Measurements from ENCODE around the gene ZNF783.
A peak's percentile ranks its signal among the peaks of the same experiment; 100 is the strongest.

Gene ZNF783

DNA sequence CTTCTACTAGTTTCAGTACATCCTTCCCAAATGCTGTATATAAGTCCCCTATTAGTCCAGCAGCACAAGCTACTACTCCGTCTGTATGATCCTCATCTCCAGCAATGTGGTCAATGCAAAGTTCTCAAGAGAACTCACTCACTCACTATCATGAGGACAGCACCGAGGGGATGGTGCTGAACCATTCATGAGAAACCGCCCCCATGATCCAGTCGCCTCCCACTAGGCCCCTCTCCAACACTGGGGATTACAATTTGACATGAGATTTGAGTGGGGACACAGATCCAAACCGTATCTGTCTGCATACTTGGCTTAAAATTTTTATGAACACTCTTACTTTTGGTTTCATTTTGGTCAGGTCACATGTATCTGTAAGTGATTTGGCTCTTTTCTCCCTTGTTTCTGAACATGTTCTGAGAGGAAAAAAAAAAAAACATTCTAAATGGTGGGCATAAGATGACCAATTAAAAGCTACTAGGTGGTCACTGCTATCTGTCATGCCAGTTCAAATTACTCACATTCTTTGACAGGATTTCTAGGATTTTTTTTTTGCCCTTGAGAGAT, 60.1 kb downstream of the ZNF783 start:
- Histone ChIP-seq H3K4me3 (ENCODE audit: low read depth, low read length) (no peak overlapping the region), H2BK120ac (ENCODE audit: insufficient read depth, low read length, poor library complexity) (no peak overlapping the region), H4K8ac (ENCODE audit: low read depth, low read length) (no peak overlapping the region), H2AFZ (ENCODE audit: insufficient read depth, low read length, poor library complexity) (no peak overlapping the region), H4K91ac (ENCODE audit: low read depth, low read length) (no peak overlapping the region), H3K18ac (ENCODE audit: low read length) (no peak overlapping the region), H4K12ac (ENCODE audit: low read depth, low read length) (no peak overlapping the region), H3K27ac (ENCODE audit: low read depth, low read length) (no peak overlapping the region), H3K4me1 (ENCODE audit: control insufficient read depth in 1 of 2, insufficient read depth in 2 of 2, low read length in 2 of 2) (no peaks in the 10 kb centered on the region), H3K14ac (ENCODE audit: low read length) (no peak overlapping the region), H2BK12ac (ENCODE audit: low read length) (no peak overlapping the region), H2BK5ac (ENCODE audit: low read depth, low read length, poor library complexity) (no peak overlapping the region), H3K4me2 (ENCODE audit: low read length) (no peak overlapping the region), H2AK5ac (ENCODE audit: low read length) (no peak overlapping the region), H3K79me1 (ENCODE audit: low read length) (no peaks in the 10 kb centered on the region), H3K36me3 (ENCODE audit: control insufficient read depth in 1 of 2, insufficient read depth in 2 of 2, low read length in 2 of 2) (no peaks in the 10 kb centered on the region), H3K27me3 (ENCODE audit: insufficient read depth, low read length) (no peaks in the 10 kb centered on the region), H3K79me2 (ENCODE audit: control insufficient read depth, insufficient read depth, low read length, poor library complexity) (no peaks in the 10 kb centered on the region), H3K9ac (ENCODE audit: low read length) (no peak overlapping the region), H3K9me3 (ENCODE audit: insufficient read depth, low read depth, low read length) (no peaks in the 10 kb centered on the region), H3K4ac (ENCODE audit: low read depth, low read length) (no peak overlapping the region), H3K23ac (ENCODE audit: low read length) (no peak overlapping the region)
- no CpG with 5 or more reads among the region's 5 CpGs for WGBS (ENCODE audit: extremely low coverage, insufficient coverage, insufficient read length)
- DNase-seq, result peak in 1 of 2 donors; percentile 4

DNA sequence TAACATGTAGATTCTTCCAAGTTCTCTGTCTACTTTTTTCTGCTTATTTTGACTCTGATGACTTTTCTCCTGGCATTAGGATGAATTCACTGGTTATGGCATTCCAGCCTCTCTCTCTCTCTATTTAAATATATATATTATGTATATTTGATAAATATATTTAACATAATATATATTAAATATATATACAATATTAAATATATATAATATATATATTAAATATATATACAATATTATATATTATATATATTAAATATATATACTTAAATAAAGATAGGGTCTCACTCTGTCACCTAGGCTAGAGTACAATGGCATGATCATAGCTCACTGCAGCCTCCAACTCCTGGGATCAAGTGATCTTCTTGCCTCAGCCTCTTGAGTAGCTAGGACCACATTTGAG, 60.7 kb downstream of the ZNF783 start:
- Histone ChIP-seq H4K91ac (ENCODE audit: low read depth, low read length) (no peak overlapping the region), H2AFZ (ENCODE audit: insufficient read depth, low read length, poor library complexity) (no peak overlapping the region), H2BK120ac (ENCODE audit: insufficient read depth, low read length, poor library complexity) (no peak overlapping the region), H2AK5ac (ENCODE audit: low read length) (no peak overlapping the region), H3K4ac (ENCODE audit: low read depth, low read length) (no peak overlapping the region), H2BK5ac (ENCODE audit: low read depth, low read length, poor library complexity) (no peak overlapping the region), H3K79me1 (ENCODE audit: low read length) (no peaks in the 10 kb centered on the region), H3K79me2 (ENCODE audit: control insufficient read depth, insufficient read depth, low read length, poor library complexity) (no peaks in the 10 kb centered on the region), H4K8ac (ENCODE audit: low read depth, low read length) (no peak overlapping the region), H3K14ac (ENCODE audit: low read length) (no peak overlapping the region), H3K23ac (ENCODE audit: low read length) (no peak overlapping the region), H3K18ac (ENCODE audit: low read length) (no peak overlapping the region), H3K9me3 (ENCODE audit: insufficient read depth, low read depth, low read length) (no peaks in the 10 kb centered on the region), H3K9ac (ENCODE audit: low read length) (no peak overlapping the region), H3K4me3 (ENCODE audit: low read depth, low read length) (no peak overlapping the region), H3K27me3 (ENCODE audit: insufficient read depth, low read length) (no peaks in the 10 kb centered on the region), H3K4me1 (ENCODE audit: control insufficient read depth in 1 of 2, insufficient read depth in 2 of 2, low read length in 2 of 2) (no peaks in the 10 kb centered on the region), H3K27ac (ENCODE audit: low read depth, low read length) (no peak overlapping the region), H4K12ac (ENCODE audit: low read depth, low read length) (no peak overlapping the region), H3K36me3 (ENCODE audit: control insufficient read depth in 1 of 2, insufficient read depth in 2 of 2, low read length in 2 of 2) (no peaks in the 10 kb centered on the region), H3K4me2 (ENCODE audit: low read length) (no peak overlapping the region), H2BK12ac (ENCODE audit: low read length) (no peak overlapping the region)
- no peak for DNase-seq

DNA sequence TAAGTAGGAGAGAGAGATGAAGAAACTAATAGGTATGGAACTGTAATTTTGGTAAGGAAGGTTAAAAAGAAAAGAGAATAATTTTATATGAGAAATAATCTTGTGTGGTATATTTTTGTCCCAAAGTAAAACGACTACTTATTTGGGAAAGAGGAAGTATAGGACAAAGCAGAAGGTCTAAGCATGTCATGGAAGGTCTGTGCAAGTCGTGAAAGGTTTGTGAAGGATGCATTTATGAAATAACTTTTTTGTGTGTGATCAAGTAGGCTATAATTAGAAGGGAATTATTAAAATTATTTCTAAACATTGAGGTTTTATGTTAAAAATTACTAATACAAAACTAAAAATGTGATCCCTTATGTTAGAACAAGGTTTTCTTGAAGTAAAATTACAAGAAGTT, 63.3 kb downstream of the ZNF783 start:
- Histone ChIP-seq H2BK12ac (ENCODE audit: low read length) (no peak overlapping the region), H3K36me3 (ENCODE audit: control insufficient read depth in 1 of 2, insufficient read depth in 2 of 2, low read length in 2 of 2) (no peaks in the 10 kb centered on the region), H3K4me2 (ENCODE audit: low read length) (no peak overlapping the region), H2AFZ (ENCODE audit: insufficient read depth, low read length, poor library complexity) (no peak overlapping the region), H3K79me2 (ENCODE audit: control insufficient read depth, insufficient read depth, low read length, poor library complexity) (no peaks in the 10 kb centered on the region), H3K4me1 (ENCODE audit: control insufficient read depth in 1 of 2, insufficient read depth in 2 of 2, low read length in 2 of 2) (no peaks in the 10 kb centered on the region), H4K12ac (ENCODE audit: low read depth, low read length) (no peak overlapping the region), H2AK5ac (ENCODE audit: low read length) (no peak overlapping the region), H3K4ac (ENCODE audit: low read depth, low read length) (no peak overlapping the region), H3K9ac (ENCODE audit: low read length) (no peak overlapping the region), H3K9me3 (ENCODE audit: insufficient read depth, low read depth, low read length) (no peaks in the 10 kb centered on the region), H3K79me1 (ENCODE audit: low read length) (no peaks in the 10 kb centered on the region), H3K27ac (ENCODE audit: low read depth, low read length) (no peak overlapping the region), H2BK5ac (ENCODE audit: low read depth, low read length, poor library complexity) (no peak overlapping the region), H4K8ac (ENCODE audit: low read depth, low read length) (no peak overlapping the region), H3K14ac (ENCODE audit: low read length) (no peak overlapping the region), H3K18ac (ENCODE audit: low read length) (no peak overlapping the region), H3K23ac (ENCODE audit: low read length) (no peak overlapping the region), H3K4me3 (ENCODE audit: low read depth, low read length) (no peak overlapping the region), H2BK120ac (ENCODE audit: insufficient read depth, low read length, poor library complexity) (no peak overlapping the region), H4K91ac (ENCODE audit: low read depth, low read length) (no peak overlapping the region), H3K27me3 (ENCODE audit: insufficient read depth, low read length) (no peaks in the 10 kb centered on the region)
- no peak for DNase-seq
- no CpG with 5 or more reads among the region's 2 CpGs for WGBS (ENCODE audit: extremely low coverage, insufficient coverage, insufficient read length)

DNA sequence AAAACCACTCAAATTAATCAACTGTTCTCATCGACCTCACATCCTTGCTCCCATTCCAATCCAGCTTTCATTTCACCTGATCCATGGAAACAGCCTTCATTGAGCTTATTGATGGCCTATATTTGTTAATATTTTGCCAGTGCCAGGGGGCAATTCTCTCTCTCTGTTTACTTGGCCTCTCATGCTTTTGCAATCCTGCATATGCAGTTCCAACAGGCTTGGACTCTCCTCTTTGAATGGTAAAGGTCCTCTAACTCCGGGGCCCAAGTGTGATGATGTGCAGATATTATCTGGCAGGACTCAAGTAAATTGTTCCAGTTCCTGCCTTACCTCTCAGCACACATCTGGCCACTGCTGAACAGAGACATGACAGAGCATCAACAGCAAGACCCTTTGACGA, 67.3 kb downstream of the ZNF783 start:
- Histone ChIP-seq H3K9me3 (ENCODE audit: insufficient read depth, low read depth, low read length) (no peaks in the 10 kb centered on the region), H3K4me1 (ENCODE audit: control insufficient read depth in 1 of 2, insufficient read depth in 2 of 2, low read length in 2 of 2) (no peaks in the 10 kb centered on the region), H2AK5ac (ENCODE audit: low read length) (no peak overlapping the region), H3K14ac (ENCODE audit: low read length) (no peak overlapping the region), H3K4me2 (ENCODE audit: low read length) (no peak overlapping the region), H3K4ac (ENCODE audit: low read depth, low read length) (no peak overlapping the region), H4K12ac (ENCODE audit: low read depth, low read length) (no peak overlapping the region), H3K23ac (ENCODE audit: low read length) (no peak overlapping the region), H2AFZ (ENCODE audit: insufficient read depth, low read length, poor library complexity) (no peak overlapping the region), H2BK12ac (ENCODE audit: low read length) (no peak overlapping the region), H3K36me3 (ENCODE audit: control insufficient read depth in 1 of 2, insufficient read depth in 2 of 2, low read length in 2 of 2) (no peaks in the 10 kb centered on the region), H3K4me3 (ENCODE audit: low read depth, low read length) (no peak overlapping the region), H4K8ac (ENCODE audit: low read depth, low read length) (no peak overlapping the region), H3K27me3 (ENCODE audit: insufficient read depth, low read length) (no peaks in the 10 kb centered on the region), H3K79me1 (ENCODE audit: low read length) (no peaks in the 10 kb centered on the region), H2BK120ac (ENCODE audit: insufficient read depth, low read length, poor library complexity) (no peak overlapping the region), H3K79me2 (ENCODE audit: control insufficient read depth, insufficient read depth, low read length, poor library complexity) (no peaks in the 10 kb centered on the region), H3K18ac (ENCODE audit: low read length) (no peak overlapping the region), H4K91ac (ENCODE audit: low read depth, low read length) (no peak overlapping the region), H3K27ac (ENCODE audit: low read depth, low read length) (no peak overlapping the region), H3K9ac (ENCODE audit: low read length) (no peak overlapping the region), H2BK5ac (ENCODE audit: low read depth, low read length, poor library complexity) (no peak overlapping the region)
- DNase-seq, result no peak
- WGBS (ENCODE audit: extremely low coverage, insufficient coverage, insufficient read length), result no CpG with 5 or more reads among the region's 3 CpGs

All from trophoblast cell (in vitro differentiated cells and primary cell).